Measurements from ENCODE around the gene PTGDS.
A peak's percentile ranks its signal among the peaks of the same experiment; 100 is the strongest.

PTGDS gene

GRCh38 chr9:137009938-137010732, 32.8 kb downstream of the PTGDS start:
- DNase-seq (ENCODE audit: low spot score) = no peak

- no peak for DNase-seq (ENCODE audit: low spot score)
Measured at GRCh38 chr9:137011156-137011555, 33.9 kb downstream of the PTGDS start.

- DNase-seq (ENCODE audit: low spot score) = no peak
Measured at GRCh38 chr9:137011907-137012675, 34.8 kb downstream of the PTGDS start.

- no peak for DNase-seq (ENCODE audit: low spot score)
Measured at GRCh38 chr9:137012694-137013570, 35.6 kb downstream of the PTGDS start.

- DNase-seq (ENCODE audit: low spot score) = no peak
Measured at GRCh38 chr9:137013571-137013940, 36.3 kb downstream of the PTGDS start.

- DNase-seq (ENCODE audit: low spot score) = no peak
Measured at GRCh38 chr9:137014166-137014565, 36.9 kb downstream of the PTGDS start.

- no peak for DNase-seq (ENCODE audit: low spot score)
Measured at GRCh38 chr9:137014776-137015539, 37.7 kb downstream of the PTGDS start.

- no peak for DNase-seq (ENCODE audit: low spot score)
Measured at GRCh38 chr9:137015540-137015930, 38.2 kb downstream of the PTGDS start.

- DNase-seq (ENCODE audit: low spot score) = no peak
Measured at GRCh38 chr9:137015976-137016375, 38.7 kb downstream of the PTGDS start.

- DNase-seq (ENCODE audit: low spot score) = no peak
Measured at GRCh38 chr9:137016436-137016835, 39.1 kb downstream of the PTGDS start.

- DNase-seq (ENCODE audit: low spot score) = no peak
Measured at GRCh38 chr9:137017071-137017470, 39.8 kb downstream of the PTGDS start.

GRCh38 chr9:137017791-137018497, 40.6 kb downstream of the PTGDS start:
- DNase-seq (ENCODE audit: low spot score) = no peak

GRCh38 chr9:137018761-137019559, 41.7 kb downstream of the PTGDS start:
- no peak for DNase-seq (ENCODE audit: low spot score)

- no peak for DNase-seq (ENCODE audit: low spot score)
Measured at GRCh38 chr9:137019891-137020683, 42.8 kb downstream of the PTGDS start.

- no peak for DNase-seq (ENCODE audit: low spot score)
Measured at GRCh38 chr9:137020771-137021567, 43.7 kb downstream of the PTGDS start.

GRCh38 chr9:137021568-137021978, 44.3 kb downstream of the PTGDS start:
- no peak for DNase-seq (ENCODE audit: low spot score)

GRCh38 chr9:137021979-137022661, 44.8 kb downstream of the PTGDS start:
- DNase-seq (ENCODE audit: low spot score) = peak; percentile 94

- no peak for DNase-seq (ENCODE audit: low spot score)
Measured at GRCh38 chr9:137022662-137023008, 45.3 kb downstream of the PTGDS start.

Measured in putamen (tissue), 1 donor.